Glomerular endothelial cell (primary cell): ENCODE data around the gene RTN4RL1. TPM values are rescaled to one million over a fixed set of nuclear protein-coding genes. Genes with fewer than 3 reads are reported as not detected.

Experiments used
- DNase-seq: peaks from one replicate; pipeline ENCODE4 v3.0.0-alpha.2; 2011; ENCODE audit warnings: low read depth, low spot score; ENCODE audit errors: extremely low read depth
- total RNA-seq: library from RNA; depleted of rRNA; stranded (reverse); fragments of >200 nt; gene quantifications from 2 replicates; pipeline ENCODE4 v1.2.3, GENCODE V29; 2015

RTN4RL1 gene
- total RNA-seq, 1 donor from 2014 or later = not detected

DNA sequence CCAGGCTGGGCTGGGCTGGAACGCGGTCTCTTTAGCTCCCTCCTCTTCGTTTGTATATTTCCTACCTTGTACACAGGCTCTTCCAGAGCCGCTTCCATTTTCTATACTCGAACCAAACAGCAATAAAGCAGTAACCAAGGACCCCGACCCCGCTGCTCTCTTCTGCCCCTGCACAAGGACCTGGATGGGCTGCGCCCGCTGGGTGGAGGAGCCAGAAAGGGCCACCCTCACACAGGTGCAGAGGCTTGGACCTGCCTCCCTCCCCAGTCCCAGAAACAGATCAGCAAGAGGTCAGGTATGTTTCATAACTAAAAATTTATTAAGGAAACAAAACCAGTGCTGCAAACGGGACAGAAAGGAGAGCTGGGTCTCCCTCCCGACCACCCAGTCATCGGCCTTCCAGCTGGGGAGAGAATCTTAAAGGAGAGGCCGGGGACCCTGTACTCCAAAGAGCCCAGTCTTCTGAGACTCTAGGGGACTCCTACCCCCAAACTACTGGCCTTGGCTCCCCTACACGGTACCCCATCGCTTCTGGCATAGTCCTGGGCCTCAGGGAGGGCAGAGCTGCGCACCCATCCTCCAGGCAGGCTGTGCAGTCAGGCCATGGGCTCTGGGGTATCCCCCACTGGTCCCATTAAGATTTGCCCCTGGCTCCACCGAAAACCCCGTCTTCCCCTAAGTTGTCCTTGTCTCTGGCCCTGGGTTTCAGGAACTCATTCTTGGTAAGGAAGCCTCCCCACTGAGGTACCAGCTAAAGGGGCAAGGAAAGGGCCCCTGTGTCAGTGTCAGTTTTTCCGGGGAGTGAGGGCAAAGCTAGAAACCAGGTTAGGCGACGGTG lies 34.6 kb upstream of the RTN4RL1 start:
- no peak for DNase-seq

DNA sequence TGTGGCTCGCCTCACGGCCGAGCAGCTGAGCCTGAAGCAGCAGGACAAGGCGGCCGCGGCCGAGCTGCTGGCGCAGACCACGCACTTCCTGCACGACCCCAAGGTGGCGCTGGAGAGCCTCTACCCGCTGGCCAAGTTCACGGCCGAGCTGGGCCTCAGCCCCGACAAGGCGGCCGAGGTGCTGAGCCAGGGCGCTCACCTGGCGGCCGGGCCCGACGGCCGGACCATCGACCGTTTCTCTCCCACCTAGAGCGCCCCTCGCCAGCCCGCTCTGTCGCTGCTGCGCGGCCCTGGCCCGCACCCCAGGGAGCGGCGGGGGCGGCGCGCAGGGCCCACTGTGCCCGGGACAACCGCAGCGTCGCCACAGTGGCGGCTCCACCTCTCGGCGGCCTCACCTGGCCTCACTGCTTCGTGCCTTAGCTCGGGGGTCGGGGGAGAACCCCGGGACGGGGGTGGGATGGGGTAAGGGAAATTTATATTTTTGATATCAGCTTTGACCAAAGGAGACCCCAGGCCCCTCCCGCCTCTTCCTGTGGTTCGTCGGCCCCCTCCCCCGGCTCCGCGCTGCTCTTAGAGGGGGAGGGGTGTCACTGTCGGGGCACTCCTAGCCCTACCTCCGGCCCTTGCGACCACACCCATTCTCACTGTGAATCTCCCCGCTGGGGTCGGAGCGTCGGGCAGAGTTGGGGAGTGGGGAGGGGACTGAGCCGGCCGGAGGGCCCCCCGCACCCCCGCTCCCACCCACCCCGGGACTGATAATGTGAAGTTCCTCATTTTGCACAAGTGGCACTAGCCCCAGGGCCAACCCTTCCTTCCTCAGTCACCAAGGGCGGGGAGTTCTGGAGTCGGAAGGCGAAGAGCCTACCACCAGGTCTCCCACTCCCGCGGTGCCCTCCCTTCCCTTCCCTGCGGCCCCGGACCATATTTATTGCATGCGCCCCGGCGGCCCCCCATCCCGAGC lies 33.7 kb upstream of the RTN4RL1 start:
- DNase-seq = no peak

DNA sequence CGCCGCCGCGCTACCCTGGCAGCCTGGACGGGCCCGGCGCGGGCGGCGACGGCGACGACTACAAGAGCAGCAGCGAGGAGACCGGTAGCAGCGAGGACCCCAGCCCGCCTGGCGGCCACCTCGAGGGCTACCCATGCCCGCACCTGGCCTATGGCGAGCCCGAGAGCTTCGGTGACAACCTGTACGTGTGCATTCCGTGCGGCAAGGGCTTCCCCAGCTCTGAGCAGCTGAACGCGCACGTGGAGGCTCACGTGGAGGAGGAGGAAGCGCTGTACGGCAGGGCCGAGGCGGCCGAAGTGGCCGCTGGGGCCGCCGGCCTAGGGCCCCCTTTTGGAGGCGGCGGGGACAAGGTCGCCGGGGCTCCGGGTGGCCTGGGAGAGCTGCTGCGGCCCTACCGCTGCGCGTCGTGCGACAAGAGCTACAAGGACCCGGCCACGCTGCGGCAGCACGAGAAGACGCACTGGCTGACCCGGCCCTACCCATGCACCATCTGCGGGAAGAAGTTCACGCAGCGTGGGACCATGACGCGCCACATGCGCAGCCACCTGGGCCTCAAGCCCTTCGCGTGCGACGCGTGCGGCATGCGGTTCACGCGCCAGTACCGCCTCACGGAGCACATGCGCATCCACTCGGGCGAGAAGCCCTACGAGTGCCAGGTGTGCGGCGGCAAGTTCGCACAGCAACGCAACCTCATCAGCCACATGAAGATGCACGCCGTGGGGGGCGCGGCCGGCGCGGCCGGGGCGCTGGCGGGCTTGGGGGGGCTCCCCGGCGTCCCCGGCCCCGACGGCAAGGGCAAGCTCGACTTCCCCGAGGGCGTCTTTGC lies 32.8 kb upstream of the RTN4RL1 start:
- DNase-seq = no peak

DNA sequence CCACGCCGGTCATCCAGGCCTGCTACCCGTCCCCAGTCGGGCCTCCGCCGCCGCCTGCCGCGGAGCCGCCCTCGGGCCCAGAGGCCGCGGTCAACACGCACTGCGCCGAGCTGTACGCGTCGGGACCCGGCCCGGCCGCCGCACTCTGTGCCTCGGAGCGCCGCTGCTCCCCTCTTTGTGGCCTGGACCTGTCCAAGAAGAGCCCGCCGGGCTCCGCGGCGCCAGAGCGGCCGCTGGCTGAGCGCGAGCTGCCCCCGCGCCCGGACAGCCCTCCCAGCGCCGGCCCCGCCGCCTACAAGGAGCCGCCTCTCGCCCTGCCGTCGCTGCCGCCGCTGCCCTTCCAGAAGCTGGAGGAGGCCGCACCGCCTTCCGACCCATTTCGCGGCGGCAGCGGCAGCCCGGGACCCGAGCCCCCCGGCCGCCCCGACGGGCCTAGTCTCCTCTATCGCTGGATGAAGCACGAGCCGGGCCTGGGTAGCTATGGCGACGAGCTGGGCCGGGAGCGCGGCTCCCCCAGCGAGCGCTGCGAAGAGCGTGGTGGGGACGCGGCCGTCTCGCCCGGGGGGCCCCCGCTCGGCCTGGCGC lies 32.1 kb upstream of the RTN4RL1 start:
- DNase-seq = no peak

DNA sequence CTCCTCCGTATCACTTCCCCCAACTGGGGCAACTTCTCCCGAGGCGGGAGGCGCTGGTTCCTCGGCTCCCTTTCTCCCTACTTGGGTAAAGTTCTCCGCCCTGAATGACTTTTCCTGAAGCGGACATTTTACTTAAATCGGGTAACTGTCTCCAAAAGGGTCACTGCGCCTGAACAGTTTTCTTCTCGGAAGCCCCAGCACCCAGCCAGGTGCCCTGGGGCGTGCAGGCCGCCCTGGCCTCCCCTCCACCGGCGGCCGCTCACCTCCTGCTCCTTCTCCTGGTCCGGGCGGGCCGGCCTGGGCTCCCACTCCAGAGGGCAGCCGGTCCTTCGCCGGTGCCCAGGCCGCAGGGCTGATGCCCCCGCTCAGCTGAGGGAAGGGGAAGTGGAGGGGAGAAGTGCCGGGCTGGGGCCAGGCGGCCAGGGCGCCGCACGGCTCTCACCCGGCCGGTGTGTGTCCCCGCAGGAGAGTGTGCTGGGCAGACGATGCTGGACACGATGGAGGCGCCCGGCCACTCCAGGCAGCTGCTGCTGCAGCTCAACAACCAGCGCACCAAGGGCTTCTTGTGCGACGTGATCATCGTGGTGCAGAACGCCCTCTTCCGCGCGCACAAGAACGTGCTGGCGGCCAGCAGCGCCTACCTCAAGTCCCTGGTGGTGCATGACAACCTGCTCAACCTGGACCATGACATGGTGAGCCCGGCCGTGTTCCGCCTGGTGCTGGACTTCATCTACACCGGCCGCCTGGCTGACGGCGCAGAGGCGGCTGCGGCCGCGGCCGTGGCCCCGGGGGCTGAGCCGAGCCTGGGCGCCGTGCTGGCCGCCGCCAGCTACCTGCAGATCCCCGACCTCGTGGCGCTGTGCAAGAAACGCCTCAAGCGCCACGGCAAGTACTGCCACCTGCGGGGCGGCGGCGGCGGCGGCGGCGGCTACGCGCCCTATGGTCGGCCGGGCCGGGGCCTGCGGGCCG lies 31.4 kb upstream of the RTN4RL1 start:
- DNase-seq = no peak

DNA sequence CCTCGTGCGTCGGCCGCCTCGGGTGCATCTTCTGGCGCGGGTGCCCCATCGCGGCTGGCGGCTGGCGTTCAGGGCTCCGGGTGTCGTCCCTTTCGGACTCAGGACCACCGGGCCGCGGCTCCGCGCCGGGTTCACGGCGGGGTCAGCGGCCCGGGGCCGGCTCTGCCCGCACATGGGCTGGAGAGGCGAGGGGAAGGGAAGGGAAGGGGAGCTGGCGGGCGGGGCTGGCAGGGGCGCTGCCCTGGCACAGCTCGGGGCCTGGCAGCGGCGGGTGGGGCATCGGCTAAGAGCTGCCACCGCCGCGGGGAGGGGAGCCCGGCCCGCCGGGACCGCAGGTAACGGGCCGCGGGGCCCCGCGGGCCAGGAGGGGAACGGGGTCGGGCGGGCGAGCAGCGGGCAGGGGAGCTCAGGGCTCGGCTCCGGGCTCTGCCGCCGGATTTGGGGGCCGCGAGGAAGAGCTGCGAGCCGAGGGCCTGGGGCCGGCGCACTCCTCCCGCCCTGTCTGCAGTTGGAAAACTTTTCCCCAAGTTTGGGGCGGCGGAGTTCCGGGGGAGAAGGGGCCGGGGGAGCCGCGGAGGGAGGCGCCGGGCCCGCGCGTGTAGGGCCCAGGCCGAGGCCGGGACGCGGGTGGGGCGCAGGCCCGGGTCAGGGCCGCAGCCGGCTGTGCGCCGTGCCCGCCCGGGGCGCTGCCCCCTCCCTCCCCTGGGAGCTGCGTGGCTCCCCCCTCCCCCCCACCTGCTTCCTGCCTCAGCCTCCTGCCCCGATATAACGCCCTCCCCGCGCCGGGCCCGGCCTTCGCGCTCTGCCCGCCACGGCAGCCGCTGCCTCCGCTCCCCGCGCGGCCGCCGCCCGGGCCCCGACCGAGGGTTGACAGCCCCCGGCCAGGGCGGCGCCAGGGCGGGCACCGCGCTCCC lies 30.4 kb upstream of the RTN4RL1 start:
- DNase-seq = no peak

DNA sequence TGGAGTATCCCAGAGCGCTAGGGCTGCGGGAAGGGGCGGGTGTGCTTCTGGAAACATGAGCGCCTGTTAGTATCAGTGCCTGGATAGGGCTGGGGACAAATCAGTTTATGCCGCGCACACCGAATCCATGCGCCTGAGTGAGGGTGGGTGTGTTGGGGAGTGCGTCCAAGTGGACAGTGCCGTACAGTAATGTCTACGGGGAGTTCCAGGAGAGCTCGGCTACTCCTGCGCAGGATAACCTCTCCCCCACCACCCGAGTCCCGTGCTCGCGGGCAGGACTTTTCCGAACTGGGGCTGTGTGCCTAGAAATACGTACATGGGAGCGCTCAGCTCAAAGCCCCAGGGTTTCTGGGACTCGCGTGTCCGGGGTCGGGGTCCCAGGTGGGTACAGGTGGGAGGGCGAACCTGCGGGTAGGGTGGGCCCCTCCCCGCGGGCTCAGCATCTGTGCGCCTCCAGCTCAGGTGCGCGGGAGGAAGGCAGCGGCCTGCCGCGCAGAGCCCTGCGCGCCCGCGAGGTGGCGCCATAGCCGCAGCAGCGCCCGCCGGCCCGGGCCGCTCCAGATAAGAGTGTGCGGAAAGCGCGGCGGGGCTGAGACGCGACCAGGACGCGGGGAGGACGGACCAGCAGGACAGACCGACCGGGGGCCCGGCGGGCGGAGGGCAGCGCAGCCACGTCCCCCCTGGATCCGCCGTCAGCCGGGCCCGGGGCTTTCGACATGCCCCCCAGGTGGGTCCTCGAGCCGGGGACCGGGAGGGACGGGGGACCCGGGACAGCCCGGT lies 29.6 kb upstream of the RTN4RL1 start, which contains the start of gene HIC1:
Gene HIC1 (plus strand): TSS at position 592 of the 780 bp plus-strand sequence. CDS start 1,588 bp downstream, outside the sequence.
- no peak for DNase-seq

DNA sequence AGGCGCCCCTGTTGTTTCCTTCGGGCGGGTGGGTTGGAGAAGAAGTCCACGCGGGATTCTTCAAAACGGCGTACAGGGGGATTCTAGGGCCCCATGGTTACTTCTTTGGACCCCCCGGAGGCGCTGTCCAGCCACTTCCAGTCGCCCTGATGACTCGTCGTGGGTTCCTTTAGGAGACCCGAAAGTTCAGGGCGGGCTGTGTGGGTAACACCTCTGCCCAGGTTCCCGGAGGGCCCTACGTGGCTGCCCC lies 29.1 kb upstream of the RTN4RL1 start:
- DNase-seq = no peak

DNA sequence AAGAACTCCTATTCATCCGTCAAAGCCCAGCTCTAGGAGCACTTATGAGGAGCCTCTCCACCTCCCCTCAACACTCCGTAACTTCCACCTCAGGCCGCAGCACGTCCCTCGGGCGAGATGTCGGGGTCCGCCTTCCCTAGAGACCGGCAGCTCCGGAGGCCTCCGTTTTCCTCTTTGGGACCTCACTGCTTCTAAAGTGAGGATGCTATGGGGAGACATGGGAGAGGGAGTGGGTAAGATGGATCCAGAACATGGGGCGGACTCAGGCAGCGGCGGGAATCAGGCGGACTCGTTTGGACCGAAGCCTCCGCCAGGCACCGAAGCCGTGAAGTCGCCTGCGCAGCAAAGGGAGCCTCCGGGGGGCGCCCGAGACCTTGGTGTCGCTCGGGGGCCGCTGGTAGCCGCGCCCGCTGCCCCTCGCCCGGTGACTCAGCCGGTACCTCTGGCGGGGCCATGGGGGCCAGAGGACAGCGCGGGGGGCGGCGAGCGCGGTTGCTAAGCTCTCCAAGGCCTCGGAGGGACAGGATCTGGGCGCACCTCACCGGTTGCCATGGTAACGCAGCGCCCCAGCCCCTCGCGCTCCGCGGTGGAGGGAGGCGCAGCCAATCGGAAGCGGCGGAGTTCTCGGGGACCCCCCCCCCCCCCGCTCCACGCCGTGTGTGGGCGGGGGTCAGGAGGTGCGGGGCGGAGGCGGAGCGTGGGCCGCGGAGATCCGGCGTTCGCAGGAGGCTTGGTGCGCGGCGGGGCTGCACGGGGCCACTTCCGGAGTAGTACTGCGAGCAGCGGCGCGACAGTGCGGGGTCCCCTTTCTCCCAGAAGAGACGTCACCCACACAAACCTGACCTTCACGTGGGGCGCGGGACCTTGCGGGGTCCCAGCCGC lies 28.5 kb upstream of the RTN4RL1 start:
- DNase-seq = no peak

DNA sequence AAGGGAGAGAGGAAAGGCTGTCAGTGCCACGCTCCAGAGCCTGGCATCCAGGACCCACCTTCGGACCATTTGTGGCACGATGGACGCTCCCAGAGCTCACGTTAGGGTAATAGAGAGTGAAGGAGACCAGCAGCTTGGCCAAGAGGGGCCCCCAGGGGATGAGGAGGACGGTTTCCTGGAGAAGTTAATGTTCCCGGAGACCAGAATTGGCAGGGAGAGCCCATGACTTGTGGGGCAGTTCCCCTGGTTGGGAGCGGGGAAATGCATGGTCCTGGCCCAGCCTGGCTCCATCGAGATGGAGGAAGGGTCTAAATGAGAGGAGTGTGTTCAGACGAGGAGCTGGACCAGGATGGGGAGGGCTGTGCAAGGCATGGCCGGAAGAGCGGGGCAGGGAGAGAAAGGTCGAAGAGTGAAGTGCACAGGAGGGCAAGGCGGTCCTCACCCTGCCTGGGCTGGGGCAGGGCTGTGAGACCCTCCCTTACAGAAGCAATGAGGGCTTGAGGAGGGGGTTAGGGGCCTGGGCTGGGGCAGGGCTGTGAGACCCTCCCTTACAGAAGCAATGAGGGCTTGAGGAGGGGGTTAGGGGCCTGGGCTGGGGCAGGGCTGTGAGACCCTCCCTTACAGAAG lies 26.9 kb upstream of the RTN4RL1 start:
- no peak for DNase-seq

DNA sequence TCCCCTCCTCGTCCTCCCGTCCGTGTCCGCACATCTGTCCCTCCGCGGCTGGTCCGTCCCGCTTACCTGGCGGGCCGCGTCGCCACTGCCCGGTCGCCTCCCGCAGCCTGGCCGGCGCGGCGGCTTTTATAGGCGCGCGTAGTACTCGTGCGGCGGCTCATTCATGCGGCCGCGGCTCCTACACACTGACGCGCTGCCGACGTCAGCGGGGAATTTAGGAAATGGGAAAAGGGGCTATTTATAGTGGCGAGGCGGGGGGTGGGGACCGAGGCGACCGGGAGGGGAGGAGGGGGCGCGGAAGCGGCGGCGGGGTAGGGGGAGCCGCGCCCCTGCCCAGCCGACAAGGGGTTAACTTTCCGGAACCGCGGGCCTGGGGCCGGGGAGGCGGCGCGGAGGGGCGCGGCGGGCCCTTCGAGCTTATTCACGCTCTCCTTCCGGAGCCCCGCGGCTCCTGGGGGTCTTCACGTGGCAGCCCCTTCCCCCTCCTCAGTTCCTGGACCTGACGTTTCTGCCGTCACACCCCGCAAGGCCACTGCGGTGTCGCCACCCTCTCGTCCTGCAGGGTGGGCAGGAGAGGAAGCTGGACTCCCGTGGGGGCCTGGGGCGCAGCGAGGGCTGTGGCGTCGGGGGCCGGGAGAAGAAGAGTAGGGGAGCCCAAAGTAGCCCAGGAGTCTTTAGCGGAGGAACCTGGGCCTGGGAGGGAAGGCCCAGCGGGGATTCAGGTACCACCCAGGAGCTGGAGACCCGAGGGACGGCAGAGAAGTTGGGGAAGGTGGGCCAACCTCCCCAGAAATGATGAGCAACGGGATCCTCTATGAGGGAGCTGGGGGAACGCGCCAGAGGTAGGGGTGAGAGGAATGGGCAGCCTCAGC lies 26.2 kb upstream of the RTN4RL1 start:
- no peak for DNase-seq

DNA sequence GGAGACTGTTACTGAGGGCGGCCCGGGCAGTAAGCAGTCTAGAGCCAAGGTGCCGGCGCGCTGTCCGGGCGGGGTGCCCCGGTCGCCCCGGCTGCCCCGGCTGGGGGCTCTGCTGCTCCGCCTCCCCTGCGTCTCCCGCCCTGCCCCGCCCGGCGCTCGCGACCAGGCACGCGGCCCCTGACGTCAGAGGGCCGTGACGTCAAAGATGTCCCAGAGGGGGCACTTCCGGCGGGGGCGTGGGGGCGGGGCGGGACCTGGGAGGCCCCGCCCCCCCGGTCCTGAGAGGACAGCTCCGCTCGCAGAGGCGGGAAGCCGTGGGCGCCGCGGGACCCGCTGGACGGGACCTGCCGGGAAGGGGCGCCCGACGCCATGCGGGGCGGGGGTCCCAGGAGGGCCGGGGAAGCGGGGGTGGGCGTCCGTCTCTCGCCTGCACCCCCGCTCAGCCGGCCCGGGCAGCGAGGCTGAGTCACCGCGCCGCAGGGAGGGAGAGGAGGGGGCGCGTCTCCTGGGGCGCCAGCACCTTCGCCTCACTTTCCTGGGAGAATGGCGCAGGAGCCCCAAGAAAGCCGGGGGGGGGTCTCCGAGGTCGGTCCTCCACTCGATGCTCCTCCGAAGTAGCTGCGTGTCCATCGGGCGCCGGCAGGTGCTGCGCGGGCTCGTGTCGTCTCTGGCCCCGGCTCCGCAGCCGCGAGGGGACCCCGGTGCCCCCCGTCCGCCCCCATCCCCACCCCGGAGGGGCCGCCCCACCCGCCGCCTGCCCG lies 25.3 kb upstream of the RTN4RL1 start:
- DNase-seq = no peak

DNA sequence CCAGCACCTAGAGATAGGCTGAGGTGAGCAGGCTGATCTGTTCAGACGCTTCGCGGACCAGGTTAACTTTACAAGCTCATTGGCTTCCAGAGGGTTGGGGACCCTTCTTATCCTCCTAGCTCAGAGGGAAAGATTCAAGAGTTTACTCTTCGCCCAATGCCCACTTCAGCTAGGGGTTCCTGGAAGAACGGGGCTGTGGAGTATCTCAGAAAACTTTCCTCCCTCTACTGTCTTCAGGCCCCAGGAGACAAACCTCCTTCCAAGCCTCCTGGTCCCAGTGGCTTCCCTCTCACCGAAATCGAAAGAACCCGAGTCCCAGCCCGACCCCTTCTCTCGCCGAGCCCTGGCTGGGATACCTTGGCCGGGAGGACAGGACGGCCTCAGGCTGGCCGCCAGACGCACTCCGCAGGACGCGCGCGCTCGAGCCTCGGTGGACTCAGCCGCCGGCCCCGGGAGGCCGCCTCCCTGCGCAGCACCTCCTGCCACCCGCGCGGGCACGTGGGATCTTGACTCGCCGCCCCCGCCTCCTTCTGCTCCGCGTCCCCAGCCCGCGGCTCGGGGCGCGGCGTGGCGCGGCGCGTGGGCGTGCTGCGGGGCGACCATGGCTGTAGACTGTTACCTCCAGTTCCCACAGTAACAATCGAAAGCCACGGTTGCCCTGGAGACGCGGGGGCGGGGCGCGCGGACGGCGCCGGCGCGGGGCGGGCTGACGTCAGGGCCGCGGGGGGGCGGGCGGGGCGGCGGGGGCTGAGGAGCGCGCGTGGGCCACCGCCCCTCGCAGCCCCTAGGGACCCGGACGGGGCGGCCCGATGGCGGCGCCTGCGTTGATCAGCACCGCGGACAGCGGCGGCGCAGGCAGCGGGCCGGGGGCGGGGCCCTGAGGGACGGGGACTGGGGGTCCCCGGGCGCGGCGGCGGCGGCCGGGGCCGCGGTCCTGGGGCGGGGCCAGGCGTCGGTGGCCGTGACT lies 24.5 kb upstream of the RTN4RL1 start:
- no peak for DNase-seq
